ENCODE measurements around the gene HTT.

GRCh38 chr4:3285558-3286334 is 211.3 kb downstream of the HTT start:
- TF ChIP-seq CTCF (IDR thresholded peaks at IDR 0.05) (no peak), SP1 (CRISPR knock-in tag; conservative IDR thresholded peaks at IDR 0.05) (no peak), TEAD4 (CRISPR knock-in tag; IDR thresholded peaks at IDR 0.05) (no peak), EMX1 (CRISPR knock-in tag; IDR thresholded peaks at IDR 0.05) (no peak), USF2 (CRISPR knock-in tag; IDR thresholded peaks at IDR 0.05) (no peak), CDX4 (CRISPR knock-in tag; IDR thresholded peaks at IDR 0.05; ENCODE audit: borderline replicate concordance) (no peak), CBFB (CRISPR knock-in tag; IDR thresholded peaks at IDR 0.05; ENCODE audit: low read depth) (no peak), ZNF425 (CRISPR knock-in tag; conservative IDR thresholded peaks at IDR 0.05) (no peak), ATF3 (CRISPR knock-in tag; conservative IDR thresholded peaks at IDR 0.05) (no peak)

Data from WTC11 (cell line).